Retinal pigment epithelial cell (primary cell): Measurements from ENCODE around the gene PLEKHA8.

Experiments used
- DNase-seq: peaks from one replicate; pipeline ENCODE4 v3.0.0-alpha.2; 2010; ENCODE audit warnings: low read depth
- H3K4me3 ChIP-seq: 2 replicates; pipeline ENCODE4 v1.5.1; 2011; ENCODE audit warnings: mild to moderate bottlenecking, low read length, control low read depth, moderate library complexity
- TF ChIP-seq, protein P1 (sequence below): conservative IDR thresholded peaks from 2 replicates; pipeline ENCODE4 v1.5.1; 2011; ENCODE audit warnings: low read depth, low read length, control low read depth, inconsistent platforms

PLEKHA8 gene

DNA sequence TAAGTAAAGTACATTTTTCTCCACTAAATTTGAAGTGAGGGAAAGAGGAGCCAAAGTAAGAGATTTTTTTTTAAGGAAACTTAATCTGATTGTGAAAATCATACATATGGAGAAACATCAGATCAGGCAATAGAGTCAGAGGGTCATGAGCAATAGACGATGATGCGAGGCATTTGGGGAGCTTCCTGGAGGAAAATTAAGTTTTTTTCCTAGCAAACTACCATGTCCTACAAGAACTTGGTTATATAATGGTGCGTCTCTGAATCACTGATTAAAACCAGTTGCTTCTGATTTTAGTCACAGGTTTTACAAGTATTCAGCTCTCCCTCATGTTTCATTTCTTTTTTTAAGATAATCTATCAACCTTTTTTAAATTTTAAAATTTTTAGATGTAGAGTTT is 54.5 kb downstream of the PLEKHA8 start:
- H3K4me3 ChIP-seq, result no peak overlapping the region
- TF ChIP-seq, protein P1, sequence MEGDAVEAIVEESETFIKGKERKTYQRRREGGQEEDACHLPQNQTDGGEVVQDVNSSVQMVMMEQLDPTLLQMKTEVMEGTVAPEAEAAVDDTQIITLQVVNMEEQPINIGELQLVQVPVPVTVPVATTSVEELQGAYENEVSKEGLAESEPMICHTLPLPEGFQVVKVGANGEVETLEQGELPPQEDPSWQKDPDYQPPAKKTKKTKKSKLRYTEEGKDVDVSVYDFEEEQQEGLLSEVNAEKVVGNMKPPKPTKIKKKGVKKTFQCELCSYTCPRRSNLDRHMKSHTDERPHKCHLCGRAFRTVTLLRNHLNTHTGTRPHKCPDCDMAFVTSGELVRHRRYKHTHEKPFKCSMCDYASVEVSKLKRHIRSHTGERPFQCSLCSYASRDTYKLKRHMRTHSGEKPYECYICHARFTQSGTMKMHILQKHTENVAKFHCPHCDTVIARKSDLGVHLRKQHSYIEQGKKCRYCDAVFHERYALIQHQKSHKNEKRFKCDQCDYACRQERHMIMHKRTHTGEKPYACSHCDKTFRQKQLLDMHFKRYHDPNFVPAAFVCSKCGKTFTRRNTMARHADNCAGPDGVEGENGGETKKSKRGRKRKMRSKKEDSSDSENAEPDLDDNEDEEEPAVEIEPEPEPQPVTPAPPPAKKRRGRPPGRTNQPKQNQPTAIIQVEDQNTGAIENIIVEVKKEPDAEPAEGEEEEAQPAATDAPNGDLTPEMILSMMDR, result no peak
- DNase-seq, result no peak

DNA sequence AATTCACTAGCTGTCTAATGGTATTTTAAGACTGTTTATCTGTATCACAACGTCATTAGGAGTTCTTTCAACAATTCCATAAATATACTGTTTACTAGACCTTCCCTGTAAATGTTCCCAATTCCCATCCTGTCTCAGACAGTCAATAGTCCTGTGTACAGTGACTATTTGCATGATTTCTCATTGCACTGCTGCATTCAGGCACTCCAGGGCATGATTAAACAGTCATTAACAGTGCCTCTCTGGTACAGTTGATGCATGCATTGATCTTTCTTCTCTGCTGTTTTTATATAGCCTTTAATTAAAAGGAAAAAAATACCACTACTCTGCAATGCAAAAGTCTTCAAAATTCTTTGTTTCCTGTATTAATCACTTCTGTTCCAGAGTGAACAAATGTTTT is 55.1 kb downstream of the PLEKHA8 start:
- no peak overlapping the region for H3K4me3 ChIP-seq
- TF ChIP-seq, protein P1, result no peak
- DNase-seq, result no peak

DNA sequence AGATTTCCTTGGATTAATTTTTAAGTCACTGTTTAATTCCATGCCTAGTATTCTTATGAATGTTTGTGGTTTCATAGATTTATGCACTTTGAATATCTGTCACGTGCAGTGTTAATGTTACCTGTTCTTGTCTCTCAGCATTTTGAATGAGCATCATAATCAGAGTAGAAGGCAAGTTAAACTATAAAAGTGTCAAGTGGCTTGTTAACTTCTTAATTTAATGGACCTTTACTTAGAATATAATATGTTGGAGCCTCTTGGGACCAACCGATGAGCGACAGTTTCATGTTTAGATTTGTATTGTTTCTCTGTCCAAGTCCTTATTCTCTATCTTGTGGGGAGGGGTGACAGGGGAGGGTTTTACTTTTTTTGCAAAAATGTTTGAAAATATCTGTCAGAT is 56.0 kb downstream of the PLEKHA8 start:
- DNase-seq, result no peak
- no peak overlapping the region for H3K4me3 ChIP-seq
- TF ChIP-seq, protein P1, result no peak

DNA sequence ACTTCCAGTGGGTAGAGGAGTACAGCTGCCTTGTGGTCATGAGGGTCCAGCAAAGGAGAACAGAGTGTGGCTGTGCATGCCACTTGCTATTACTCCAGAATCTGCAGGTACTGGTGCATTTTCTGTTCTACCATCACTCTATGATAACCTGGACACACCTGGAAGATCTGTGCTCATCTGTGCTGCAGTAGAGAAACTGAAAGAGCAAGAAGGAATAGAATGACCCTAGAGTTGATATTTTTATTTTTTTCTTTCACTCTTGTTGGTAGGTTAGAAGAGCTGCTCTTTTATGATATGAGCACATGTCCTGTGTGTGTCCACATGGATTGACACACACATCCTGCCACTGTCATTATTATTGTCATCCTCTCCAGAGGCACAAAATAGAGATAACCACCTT is 58.3 kb downstream of the PLEKHA8 start:
- no peak overlapping the region for H3K4me3 ChIP-seq
- no peak for DNase-seq
- TF ChIP-seq, protein P1, result no peak

DNA sequence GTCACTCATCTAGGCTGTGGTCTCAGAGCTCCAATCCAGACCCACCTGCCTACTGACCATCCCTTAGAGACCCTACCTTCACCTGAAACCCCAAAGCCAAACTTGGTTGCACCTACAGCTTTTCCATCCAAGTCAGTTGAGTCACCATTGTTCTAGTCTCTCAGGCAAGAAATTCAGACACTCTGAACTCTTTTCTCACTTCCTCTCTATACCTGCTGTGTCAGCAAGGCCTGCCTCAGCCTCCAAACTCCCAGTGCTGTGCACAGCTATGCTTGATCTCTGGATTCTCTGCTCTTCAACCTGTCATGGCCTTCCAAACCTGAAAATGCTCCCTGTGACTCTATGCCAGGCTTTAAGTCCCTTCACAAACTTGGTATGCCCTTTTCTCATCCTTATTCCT is 59.2 kb downstream of the PLEKHA8 start:
- no peak overlapping the region for H3K4me3 ChIP-seq
- TF ChIP-seq, protein P1, result no peak
- DNase-seq, result no peak

DNA sequence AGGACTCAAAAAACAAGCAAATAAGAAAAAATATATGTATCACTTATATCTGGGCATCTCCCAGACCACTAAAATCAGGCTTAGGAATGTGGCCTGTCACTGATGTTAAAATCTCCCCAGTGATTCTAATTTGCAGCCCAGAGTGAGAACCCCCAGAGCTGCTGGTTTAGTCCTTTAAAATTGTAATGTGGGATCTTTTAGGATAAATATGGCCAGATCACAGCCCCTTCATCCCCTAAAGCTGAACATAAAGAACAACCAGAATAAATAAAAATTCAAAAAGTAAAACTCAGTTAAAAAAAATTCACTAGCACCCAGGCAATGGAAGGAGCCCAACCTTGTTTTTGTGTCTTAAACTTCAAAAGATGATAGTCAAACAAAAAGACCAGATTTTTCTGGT is 60.1 kb downstream of the PLEKHA8 start:
- no peak overlapping the region for H3K4me3 ChIP-seq
- TF ChIP-seq, protein P1, result no peak
- DNase-seq, result no peak

DNA sequence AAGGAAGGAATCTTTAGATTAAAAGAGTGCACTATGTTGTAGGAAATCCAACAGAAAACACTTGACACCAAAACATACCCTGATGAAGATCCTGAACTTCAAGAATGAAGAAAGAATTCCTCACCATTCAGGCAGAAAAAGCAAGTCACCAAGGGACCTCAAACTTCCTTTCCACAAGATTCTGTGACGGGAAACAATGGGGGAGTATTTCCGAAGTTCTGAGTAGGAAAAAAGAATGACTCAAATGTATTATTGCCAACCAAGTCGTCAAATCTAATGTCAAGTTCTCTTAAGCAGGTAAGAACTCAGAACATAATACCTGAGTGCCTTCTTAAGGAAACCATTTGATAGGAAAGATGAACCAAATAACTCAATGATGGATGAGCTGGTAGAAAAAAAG is 61.9 kb downstream of the PLEKHA8 start:
- DNase-seq, result no peak
- no peak overlapping the region for H3K4me3 ChIP-seq
- TF ChIP-seq, protein P1, result no peak
